Nephron (organoid): ENCODE results near the gene ECE2.

ENCODE experiments used
- H3K27ac Mint-ChIP-seq, 3 experiments: 2 replicates each; pipeline ENCODE4 v1.8.0; 2020; ENCODE audit warnings: mixed read lengths in 3 of 3, mild to moderate bottlenecking in 2 of 3, moderate library complexity in 1 of 3
- H3K27me3 Mint-ChIP-seq: 2 replicates; pipeline ENCODE4 v1.8.0; 2021; ENCODE audit warnings: low read depth, mild to moderate bottlenecking, moderate library complexity, mixed read lengths
- H3K36me3 Mint-ChIP-seq: 2 replicates; pipeline ENCODE4 v1.8.0; 2020; ENCODE audit warnings: low read depth, mixed read lengths
- H3K4me1 Mint-ChIP-seq: 2 replicates; pipeline ENCODE4 v1.8.0; 2020; ENCODE audit warnings: mixed read lengths
- H3K4me3 Mint-ChIP-seq, 3 experiments: 2 replicates each; pipeline ENCODE4 v1.8.0; 2020; ENCODE audit warnings: mild to moderate bottlenecking in 3 of 3, mixed read lengths in 3 of 3, moderate library complexity in 2 of 3
- H3K9me3 Mint-ChIP-seq: 2 replicates; pipeline ENCODE4 v1.8.0; 2020; ENCODE audit warnings: mixed read lengths
- CTCF ChIP-seq, 3 experiments: fragments of 200-600 bp; sonication (generic); IDR thresholded peaks; one replicate each; pipeline ENCODE4 v1.5.0; 2021; ENCODE audit warnings: antibody characterized with exemption in 3 of 3; ENCODE audit not compliant: unreplicated experiment in 3 of 3

ECE2 gene

GRCh38 chr3:184335291-184335660, 59.5 kb downstream of the ECE2 start:
- H3K9me3 Mint-ChIP-seq = no peaks in the 10 kb centered on the region
- peaks cover 33% of the 10 kb centered on the region for H3K36me3 Mint-ChIP-seq
- peaks cover 3% of the 10 kb centered on the region for H3K27me3 Mint-ChIP-seq

DNA sequence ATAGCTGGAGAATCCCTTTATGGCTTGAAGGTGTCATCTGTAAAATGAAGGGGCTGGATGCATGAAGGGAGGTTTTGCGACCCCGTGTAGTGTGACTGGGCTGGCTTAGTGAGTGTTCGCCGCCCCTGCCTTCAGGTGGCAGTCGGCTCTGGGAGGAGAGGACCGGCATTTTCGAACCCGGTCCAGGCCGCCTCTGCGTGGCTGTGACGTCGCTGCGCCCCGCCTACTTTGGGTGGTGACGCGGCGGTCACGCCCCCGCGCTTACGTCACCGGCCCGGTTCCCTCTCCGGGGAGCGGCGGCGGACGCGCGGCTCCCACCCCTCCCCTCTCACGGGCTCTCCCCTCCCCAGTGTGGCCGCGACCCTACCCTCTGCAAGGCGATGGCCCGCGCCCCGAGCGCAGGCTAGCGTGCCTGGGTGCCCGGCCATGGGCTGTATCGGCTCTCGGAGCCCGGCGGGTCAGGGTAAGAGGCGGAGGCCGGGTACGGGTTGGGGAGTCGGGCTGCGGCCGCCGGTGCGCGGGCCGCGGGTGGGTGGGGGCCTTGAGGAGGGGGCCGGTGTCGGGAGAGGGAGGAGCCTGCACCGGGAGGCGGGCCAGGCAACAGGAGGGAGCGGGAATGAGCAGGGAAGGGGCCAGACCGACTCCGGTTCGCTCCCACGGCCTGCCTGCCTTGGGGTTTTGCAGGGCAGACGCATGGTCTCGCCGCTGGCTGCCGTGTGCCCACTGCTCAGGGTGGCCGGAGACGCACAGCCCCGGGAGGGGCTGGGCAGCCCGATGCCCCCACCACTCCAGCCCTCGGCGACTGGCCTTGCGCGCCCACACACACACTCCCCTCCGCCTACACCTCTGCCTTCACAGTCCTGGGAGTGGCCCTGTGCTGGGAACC, 60.1 kb downstream of the ECE2 start:
- TF ChIP-seq CTCF (IDR thresholded peaks at IDR 0.05; ENCODE audit: unreplicated experiment in 3 of 3) = no peak
- Mint-ChIP-seq H3K27ac (peak overlapping the region; percentile 89 to 96 (median 90)), H3K36me3 (peaks cover 34% of the 10 kb centered on the region), H3K9me3 (no peaks in the 10 kb centered on the region), H3K4me1 (peaks cover 27% of the 10 kb centered on the region), H3K27me3 (peaks cover 3% of the 10 kb centered on the region), H3K4me3 (peak overlapping the region; percentile 91 to 94 (median 93))

More at GRCh38 chr3:184335291-184335660, 59.5 kb downstream of the ECE2 start:
- Mint-ChIP-seq H3K4me3 (peak overlapping the region; percentile 91 to 94 (median 93)), H3K27ac (peak overlapping the region; percentile 78 to 89 (median 88)), H3K4me1 (peaks cover 27% of the 10 kb centered on the region)
- TF ChIP-seq CTCF (IDR thresholded peaks at IDR 0.05; ENCODE audit: unreplicated experiment in 3 of 3) = no peak

- H3K27ac Mint-ChIP-seq = peak overlapping the region; percentile 89 to 96 (median 90)
- no peak for TF ChIP-seq CTCF (IDR thresholded peaks at IDR 0.05; ENCODE audit: unreplicated experiment in 3 of 3)
- no peaks in the 10 kb centered on the region for H3K9me3 Mint-ChIP-seq
Measured at GRCh38 chr3:184336547-184337398, 61.0 kb downstream of the ECE2 start.

DNA sequence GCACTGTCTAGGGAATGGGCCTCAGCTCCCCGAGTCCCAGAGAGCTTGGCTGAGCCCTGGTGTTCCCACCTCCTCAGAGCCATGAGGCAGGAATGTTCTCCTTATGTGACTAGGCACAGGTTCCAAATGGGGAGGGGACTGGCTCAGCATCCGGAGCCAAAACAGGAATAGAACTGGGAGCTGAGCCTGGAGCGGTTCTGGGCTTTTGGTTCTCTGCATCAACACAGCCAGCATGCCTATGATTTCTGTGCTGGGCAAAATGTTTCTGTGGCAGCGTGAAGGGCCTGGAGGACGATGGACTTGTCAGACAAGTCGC, 61.5 kb downstream of the ECE2 start, which contains the start of gene FAM131A:
TSS of gene FAM131A (plus strand) at position 202 of the 316 bp plus-strand sequence. CDS start at position 233, 31 bp downstream.
- no peak for TF ChIP-seq CTCF (IDR thresholded peaks at IDR 0.05; ENCODE audit: unreplicated experiment in 3 of 3)
- Mint-ChIP-seq H3K36me3 (peaks cover 22% of the 10 kb centered on the region), H3K4me3 (peak within 1 kb of the TSS; percentile 91 to 94 (median 93)), H3K27ac (peak within 1 kb of the TSS; percentile 89 to 96 (median 90)), H3K27me3 (peaks cover 3% of the 10 kb centered on the region), H3K9me3 (no peaks in the 10 kb centered on the region), H3K4me1 (peaks cover 27% of the 10 kb centered on the region)

More at GRCh38 chr3:184336547-184337398, 61.0 kb downstream of the ECE2 start:
- H3K27me3 Mint-ChIP-seq = peaks cover 3% of the 10 kb centered on the region
- peak overlapping the region; percentile 91 to 94 (median 93) for H3K4me3 Mint-ChIP-seq
- peaks cover 26% of the 10 kb centered on the region for H3K36me3 Mint-ChIP-seq
- H3K4me1 Mint-ChIP-seq = peaks cover 27% of the 10 kb centered on the region

GRCh38 chr3:184337981-184338380, 62.2 kb downstream of the ECE2 start:
- H3K36me3 Mint-ChIP-seq = peaks cover 16% of the 10 kb centered on the region
- no peaks in the 10 kb centered on the region for H3K9me3 Mint-ChIP-seq
- peak overlapping the region; percentile 81 to 96 (median 89) for H3K27ac Mint-ChIP-seq
- H3K4me3 Mint-ChIP-seq = peak overlapping the region; percentile 91 to 94 (median 93)
- H3K4me1 Mint-ChIP-seq = peaks cover 27% of the 10 kb centered on the region
- TF ChIP-seq CTCF (IDR thresholded peaks at IDR 0.05; ENCODE audit: unreplicated experiment in 3 of 3) = peak in 1 of 3 experiments; percentile 12
- peaks cover 3% of the 10 kb centered on the region for H3K27me3 Mint-ChIP-seq
